Spleen (tissue), 7 donors: ENCODE results near the gene CTNNA2.

ENCODE experiments used
- POLR2A ChIP-seq, 3 donors: fragments of 450-650 bp; IDR thresholded peaks; one replicate each; pipeline ENCODE4 v1.5.1; 2017; ENCODE audit warnings: antibody characterized with exemption in 3 of 3, mild to moderate bottlenecking in 1 of 3
- TF ChIP-seq, protein P1 (sequence below), 11 experiments: fragments of 200-600 bp in 7 of 11; fragments of 450-650 bp in 4 of 11; sonication (generic) in 4 of 11; IDR thresholded peaks in 8 of 11; conservative IDR thresholded peaks in 3 of 11; 1 replicate in 7 of 11; 2 replicates in 4 of 11; pipeline versions ENCODE4 v1.4.0 to v1.8.0; 2016 to 2021; ENCODE audit warnings: antibody characterized with exemption in 11 of 11, inconsistent platforms in 4 of 11, mild to moderate bottlenecking in 1 of 11
- donor health status: DM: no; HTN: no; CAD: no; lungs with moderate emphysema.
- donor health status: DM: no; HTN: no; CAD: no.
- donor health status: DM: no; HTN: no; CAD: no.

- TF ChIP-seq, protein P1, sequence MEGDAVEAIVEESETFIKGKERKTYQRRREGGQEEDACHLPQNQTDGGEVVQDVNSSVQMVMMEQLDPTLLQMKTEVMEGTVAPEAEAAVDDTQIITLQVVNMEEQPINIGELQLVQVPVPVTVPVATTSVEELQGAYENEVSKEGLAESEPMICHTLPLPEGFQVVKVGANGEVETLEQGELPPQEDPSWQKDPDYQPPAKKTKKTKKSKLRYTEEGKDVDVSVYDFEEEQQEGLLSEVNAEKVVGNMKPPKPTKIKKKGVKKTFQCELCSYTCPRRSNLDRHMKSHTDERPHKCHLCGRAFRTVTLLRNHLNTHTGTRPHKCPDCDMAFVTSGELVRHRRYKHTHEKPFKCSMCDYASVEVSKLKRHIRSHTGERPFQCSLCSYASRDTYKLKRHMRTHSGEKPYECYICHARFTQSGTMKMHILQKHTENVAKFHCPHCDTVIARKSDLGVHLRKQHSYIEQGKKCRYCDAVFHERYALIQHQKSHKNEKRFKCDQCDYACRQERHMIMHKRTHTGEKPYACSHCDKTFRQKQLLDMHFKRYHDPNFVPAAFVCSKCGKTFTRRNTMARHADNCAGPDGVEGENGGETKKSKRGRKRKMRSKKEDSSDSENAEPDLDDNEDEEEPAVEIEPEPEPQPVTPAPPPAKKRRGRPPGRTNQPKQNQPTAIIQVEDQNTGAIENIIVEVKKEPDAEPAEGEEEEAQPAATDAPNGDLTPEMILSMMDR (IDR thresholded peaks at IDR 0.05 in 8 of 11, conservative IDR thresholded peaks at IDR 0.05 in 3 of 11): no peak
- no peak for TF ChIP-seq POLR2A (IDR thresholded peaks at IDR 0.05)
These were observed 682.2 kb downstream of the CTNNA2 start for GRCh38 chr2:80195034-80195433.
